HCT116 (cell line): ENCODE measurements around the gene GPR17.

Experiments
- CBX3 ChIP-seq: IDR thresholded peaks from 2 replicates; pipeline ENCODE4 v1.6.1; 2012; ENCODE audit warnings: low read depth
- ELF1 ChIP-seq: IDR thresholded peaks from 2 replicates; pipeline ENCODE4 v1.6.1; 2012; ENCODE audit warnings: low read depth, borderline replicate concordance
- EZH2phosphoT487 ChIP-seq: fragments of 200-600 bp; IDR thresholded peaks from 2 replicates; pipeline ENCODE4 v1.6.1; 2018; ENCODE audit warnings: antibody characterized with exemption, borderline replicate concordance
- POLR2AphosphoS5 ChIP-seq: IDR thresholded peaks from 2 replicates; pipeline ENCODE4 v1.6.1; 2011; ENCODE audit warnings: mild to moderate bottlenecking, low read depth, low read length, moderate library complexity
- RAD21 ChIP-seq: IDR thresholded peaks from 2 replicates; pipeline ENCODE4 v1.6.1; 2012; ENCODE audit warnings: low read depth, mild to moderate bottlenecking
- TCF7L2 ChIP-seq: IDR thresholded peaks from 2 replicates; pipeline ENCODE4 v1.7.0; 2011; ENCODE audit warnings: borderline replicate concordance, inconsistent platforms; ENCODE audit not compliant: insufficient read depth, insufficient read length; ENCODE audit errors: extremely low read depth
- ZNF274 ChIP-seq: fragments of 200-500 bp; sonication (Bioruptor generic); IDR thresholded peaks from 2 replicates; pipeline ENCODE4 v1.6.1; 2014; ENCODE audit warnings: mild to moderate bottlenecking, low read depth, low read length, inconsistent platforms
- TF ChIP-seq, protein P1 (sequence below), 3 experiments: fragments of 200-600 bp in 1 of 3; sonication (generic) in 1 of 3; IDR thresholded peaks in 2 of 3; conservative IDR thresholded peaks in 1 of 3; 2 replicates each; pipeline ENCODE4 v1.5.1; 2012 to 2017; ENCODE audit warnings: low read depth in 2 of 3, low read length in 2 of 3, antibody characterized with exemption in 1 of 3, borderline replicate concordance in 1 of 3, control low read depth in 1 of 3, mild to moderate bottlenecking in 1 of 3, mixed read lengths in 1 of 3, mixed run types in 1 of 3, moderate library complexity in 1 of 3; ENCODE audit not compliant: insufficient read depth in 1 of 3
- TF ChIP-seq, protein P2 (sequence below): IDR thresholded peaks from 2 replicates; pipeline ENCODE4 v1.6.1; 2012; ENCODE audit warnings: low read depth

DNA sequence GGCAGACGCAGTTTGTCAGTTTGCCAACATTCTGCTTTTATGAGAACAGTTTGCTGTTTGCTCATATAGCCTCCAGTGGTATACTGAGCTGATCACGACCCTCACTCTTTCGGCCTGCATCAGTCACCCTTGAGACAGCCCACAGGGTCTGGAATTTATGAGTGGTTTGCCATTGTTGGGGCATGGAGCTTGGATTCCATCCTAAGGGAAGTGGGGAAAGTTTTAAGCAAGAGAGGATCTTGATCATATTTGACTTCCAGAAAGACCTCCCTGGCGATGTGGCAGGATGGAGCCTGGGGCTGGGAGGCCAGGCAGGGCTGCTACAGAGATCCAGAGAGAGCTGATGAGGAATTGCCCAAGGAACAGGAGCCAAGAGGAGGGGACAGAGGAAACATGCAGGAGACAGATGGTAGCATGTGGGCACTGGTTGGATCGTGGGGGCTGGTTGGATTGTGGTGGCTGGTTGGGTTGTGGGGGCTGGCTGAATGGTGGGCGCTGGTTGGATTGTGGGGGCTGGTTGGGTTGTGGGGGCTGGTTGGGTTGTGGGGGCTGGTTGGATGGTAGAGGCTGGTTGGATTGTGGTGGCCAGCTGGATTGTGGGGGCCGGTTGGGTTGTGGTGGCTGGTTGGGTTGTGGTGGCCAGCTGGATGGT lies 27.3 kb upstream of the GPR17 start:
- TF ChIP-seq POLR2AphosphoS5 (no peak), CBX3 (no peak), EZH2phosphoT487 (no peak), TCF7L2 (no peak), ELF1 (no peak), RAD21 (no peak), ZNF274 (no peak)
- TF ChIP-seq, protein P1, sequence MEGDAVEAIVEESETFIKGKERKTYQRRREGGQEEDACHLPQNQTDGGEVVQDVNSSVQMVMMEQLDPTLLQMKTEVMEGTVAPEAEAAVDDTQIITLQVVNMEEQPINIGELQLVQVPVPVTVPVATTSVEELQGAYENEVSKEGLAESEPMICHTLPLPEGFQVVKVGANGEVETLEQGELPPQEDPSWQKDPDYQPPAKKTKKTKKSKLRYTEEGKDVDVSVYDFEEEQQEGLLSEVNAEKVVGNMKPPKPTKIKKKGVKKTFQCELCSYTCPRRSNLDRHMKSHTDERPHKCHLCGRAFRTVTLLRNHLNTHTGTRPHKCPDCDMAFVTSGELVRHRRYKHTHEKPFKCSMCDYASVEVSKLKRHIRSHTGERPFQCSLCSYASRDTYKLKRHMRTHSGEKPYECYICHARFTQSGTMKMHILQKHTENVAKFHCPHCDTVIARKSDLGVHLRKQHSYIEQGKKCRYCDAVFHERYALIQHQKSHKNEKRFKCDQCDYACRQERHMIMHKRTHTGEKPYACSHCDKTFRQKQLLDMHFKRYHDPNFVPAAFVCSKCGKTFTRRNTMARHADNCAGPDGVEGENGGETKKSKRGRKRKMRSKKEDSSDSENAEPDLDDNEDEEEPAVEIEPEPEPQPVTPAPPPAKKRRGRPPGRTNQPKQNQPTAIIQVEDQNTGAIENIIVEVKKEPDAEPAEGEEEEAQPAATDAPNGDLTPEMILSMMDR (IDR thresholded peaks at IDR 0.05 in 2 of 3, conservative IDR thresholded peaks at IDR 0.05 in 1 of 3; ENCODE audit: borderline replicate concordance in 1 of 3, insufficient read depth in 1 of 3, low read depth in 2 of 3, low read length in 2 of 3) = no peak
- TF ChIP-seq, protein P2, sequence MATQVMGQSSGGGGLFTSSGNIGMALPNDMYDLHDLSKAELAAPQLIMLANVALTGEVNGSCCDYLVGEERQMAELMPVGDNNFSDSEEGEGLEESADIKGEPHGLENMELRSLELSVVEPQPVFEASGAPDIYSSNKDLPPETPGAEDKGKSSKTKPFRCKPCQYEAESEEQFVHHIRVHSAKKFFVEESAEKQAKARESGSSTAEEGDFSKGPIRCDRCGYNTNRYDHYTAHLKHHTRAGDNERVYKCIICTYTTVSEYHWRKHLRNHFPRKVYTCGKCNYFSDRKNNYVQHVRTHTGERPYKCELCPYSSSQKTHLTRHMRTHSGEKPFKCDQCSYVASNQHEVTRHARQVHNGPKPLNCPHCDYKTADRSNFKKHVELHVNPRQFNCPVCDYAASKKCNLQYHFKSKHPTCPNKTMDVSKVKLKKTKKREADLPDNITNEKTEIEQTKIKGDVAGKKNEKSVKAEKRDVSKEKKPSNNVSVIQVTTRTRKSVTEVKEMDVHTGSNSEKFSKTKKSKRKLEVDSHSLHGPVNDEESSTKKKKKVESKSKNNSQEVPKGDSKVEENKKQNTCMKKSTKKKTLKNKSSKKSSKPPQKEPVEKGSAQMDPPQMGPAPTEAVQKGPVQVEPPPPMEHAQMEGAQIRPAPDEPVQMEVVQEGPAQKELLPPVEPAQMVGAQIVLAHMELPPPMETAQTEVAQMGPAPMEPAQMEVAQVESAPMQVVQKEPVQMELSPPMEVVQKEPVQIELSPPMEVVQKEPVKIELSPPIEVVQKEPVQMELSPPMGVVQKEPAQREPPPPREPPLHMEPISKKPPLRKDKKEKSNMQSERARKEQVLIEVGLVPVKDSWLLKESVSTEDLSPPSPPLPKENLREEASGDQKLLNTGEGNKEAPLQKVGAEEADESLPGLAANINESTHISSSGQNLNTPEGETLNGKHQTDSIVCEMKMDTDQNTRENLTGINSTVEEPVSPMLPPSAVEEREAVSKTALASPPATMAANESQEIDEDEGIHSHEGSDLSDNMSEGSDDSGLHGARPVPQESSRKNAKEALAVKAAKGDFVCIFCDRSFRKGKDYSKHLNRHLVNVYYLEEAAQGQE = no peak
